ENCODE data around the gene FAM120AOS.

Gene FAM120AOS

DNA sequence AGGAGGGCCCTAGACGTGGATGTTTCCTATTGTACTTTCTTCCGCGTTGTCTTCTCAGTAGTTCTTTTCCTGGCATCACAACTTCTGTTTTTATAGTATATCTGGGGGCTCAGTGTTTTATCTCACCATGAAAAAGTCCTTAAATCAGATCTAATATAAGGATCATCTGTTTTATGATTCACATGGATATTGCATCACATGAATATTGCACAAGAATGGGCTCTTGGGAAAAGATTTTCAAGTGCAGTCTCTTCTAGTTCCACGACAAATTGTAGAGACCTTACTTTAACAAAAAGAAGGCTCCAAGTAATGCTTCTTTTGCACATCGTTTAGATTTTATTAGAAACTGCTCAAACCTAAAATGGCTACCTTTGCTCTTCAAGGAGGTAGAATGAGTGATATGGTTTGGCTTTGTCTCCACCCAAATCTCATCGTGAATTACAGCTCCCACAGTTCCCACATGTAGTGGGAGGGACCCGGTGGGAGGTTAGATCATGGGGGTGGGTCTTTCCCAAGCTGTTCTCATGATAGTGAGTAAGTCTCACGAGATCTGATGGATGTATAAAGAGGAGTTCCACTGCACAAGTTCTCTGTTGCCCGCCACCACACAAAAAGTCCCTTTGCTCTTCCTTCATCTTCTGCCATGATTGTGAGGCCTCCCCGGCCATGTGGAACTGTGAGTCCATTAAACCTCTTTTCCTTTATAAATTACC is 55.6 kb downstream of the FAM120AOS start:
- H3K4me1 ChIP-seq (ENCODE audit: control insufficient read depth, insufficient read depth, low read length), result no peaks in the 10 kb centered on the region
- no peaks in the 10 kb centered on the region for H3K9me3 ChIP-seq (ENCODE audit: control insufficient read depth, low read length)
- 84 to 86% methylated on average over 8 to 10 of the region's 10 CpGs for WGBS, 2 experiments
- H3K36me3 ChIP-seq (ENCODE audit: control insufficient read depth, insufficient read depth, low read length), result no peaks in the 10 kb centered on the region
- H3K27me3 ChIP-seq (ENCODE audit: control insufficient read depth, insufficient read depth, low read length, poor library complexity, severe bottlenecking), result no peaks in the 10 kb centered on the region
- no peak overlapping the region for H3K27ac ChIP-seq (ENCODE audit: insufficient read depth, low read depth, low read length, poor library complexity, severe bottlenecking)
- no peak overlapping the region for H3K4me3 ChIP-seq (ENCODE audit: insufficient read depth, low read depth, low read length)

All from ectodermal cell (in vitro differentiated cells).